PFSK-1 (cell line): ENCODE data around the gene GRAMD1A.

Source experiments
- POLR2AphosphoS5 ChIP-seq: IDR thresholded peaks from 2 replicates; pipeline ENCODE4 v1.6.1; 2012; ENCODE audit warnings: low read depth, mild to moderate bottlenecking, control low read depth, low read length, moderate library complexity
- TAF1 ChIP-seq: IDR thresholded peaks from 2 replicates; pipeline ENCODE4 v1.6.1; 2012; ENCODE audit warnings: low read length, control low read depth, borderline replicate concordance; ENCODE audit not compliant: insufficient read depth

DNA sequence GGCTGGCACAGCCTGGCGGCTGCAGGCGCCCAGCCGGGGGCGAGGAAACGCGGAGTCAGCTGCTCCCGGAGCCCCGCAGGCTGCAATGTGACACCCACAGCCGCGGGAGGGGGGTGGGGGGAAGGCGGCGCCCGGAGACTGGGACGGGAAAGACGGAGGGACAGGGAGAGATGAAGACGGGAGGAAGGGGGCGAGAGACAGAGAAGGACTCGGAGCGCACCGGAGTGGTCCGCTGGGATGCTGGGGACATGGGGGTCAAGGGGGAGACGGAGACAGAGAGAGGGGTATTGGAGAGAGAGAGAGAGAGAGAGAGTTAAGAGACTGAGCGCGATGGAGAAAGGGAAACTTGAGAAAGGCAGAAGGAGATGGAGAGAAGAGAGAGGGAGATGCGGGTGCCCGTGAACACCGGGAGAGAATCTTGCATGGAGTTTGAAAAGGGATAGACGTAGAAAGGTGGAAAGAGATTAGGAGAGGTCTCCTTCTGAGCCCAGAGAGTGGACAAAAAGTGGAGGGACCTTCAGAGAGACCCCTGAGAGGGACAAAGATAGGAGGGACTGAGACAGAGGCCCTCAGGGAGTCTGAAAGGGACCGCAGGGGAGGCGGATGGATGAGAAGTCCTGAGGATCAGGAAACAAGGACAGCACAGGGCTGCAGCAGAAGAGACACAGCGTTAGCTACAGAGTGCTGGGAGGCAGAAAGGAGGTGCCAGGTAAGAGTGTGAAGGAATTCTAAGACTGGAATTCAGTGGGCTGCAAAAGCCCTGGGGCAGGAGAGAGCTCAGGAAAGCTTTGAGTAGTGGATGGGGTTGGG, 31.2 kb downstream of the GRAMD1A start:
- TF ChIP-seq TAF1 (no peak), POLR2AphosphoS5 (no peak)
